MCF 10A (cell line): ENCODE measurements around the gene SLC22A17. TPM values are rescaled to one million over a fixed set of nuclear protein-coding genes. Genes with fewer than 3 reads are reported as not detected.
A peak's percentile ranks its signal among the peaks of the same experiment; 100 is the strongest.

ENCODE experiments used
- BruUV-seq: library from RNA; stranded (reverse); fragments of 400-500 nt; replicated peaks from 2 replicates; lab custom pipeline; 2021; lab: Mats Ljungman, UMichigan
- CTCF ChIA-PET: fragments of 300-600 bp; sonication (Branson Sonifier 250); formaldehyde crosslinking; extraction: SDS; loops from one replicate; lab custom pipeline; 2021; ENCODE audit warnings: antibody characterized with exemption, inconsistent platforms; lab: Yijun Ruan, JAX
- POLR2A ChIA-PET: fragments of 300-600, 350-650 bp; sonication (Branson Sonifier 250); formaldehyde crosslinking; extraction: SDS; loops from one replicate; lab custom pipeline; 2020; ENCODE audit warnings: antibody characterized with exemption, inconsistent platforms; lab: Yijun Ruan, JAX
- DNase-seq: peaks from one replicate; pipeline ENCODE4 v3.0.0-alpha.2; 2018; ENCODE audit not compliant: unreplicated experiment
- H3K27ac Mint-ChIP-seq: one replicate; pipeline ENCODE4 v1.8.0; 2022; ENCODE audit warnings: mild to moderate bottlenecking, low read depth, mixed read lengths; ENCODE audit not compliant: unreplicated experiment
- H3K27me3 Mint-ChIP-seq: one replicate; pipeline ENCODE4 v1.8.0; 2022; ENCODE audit warnings: mixed read lengths; ENCODE audit not compliant: insufficient read depth, unreplicated experiment
- H3K36me3 Mint-ChIP-seq: one replicate; pipeline ENCODE4 v1.8.0; 2022; ENCODE audit warnings: mild to moderate bottlenecking, moderate library complexity, mixed read lengths; ENCODE audit not compliant: insufficient read depth, unreplicated experiment
- H3K4me1 Mint-ChIP-seq: one replicate; pipeline ENCODE4 v1.8.0; 2022; ENCODE audit warnings: mixed read lengths; ENCODE audit not compliant: insufficient read depth, unreplicated experiment
- H3K4me3 Mint-ChIP-seq: one replicate; pipeline ENCODE4 v1.8.0; 2022; ENCODE audit warnings: mild to moderate bottlenecking, moderate library complexity, mixed read lengths; ENCODE audit not compliant: unreplicated experiment
- H3K9me3 Mint-ChIP-seq: one replicate; pipeline ENCODE4 v1.8.0; 2022; ENCODE audit warnings: mixed read lengths; ENCODE audit not compliant: unreplicated experiment
- CTCF ChIP-seq: fragments of 200-600 bp; IDR thresholded peaks from one replicate; pipeline ENCODE4 v1.8.0; 2022; ENCODE audit warnings: antibody characterized with exemption, mild to moderate bottlenecking; ENCODE audit not compliant: unreplicated experiment
- intact Hi-C: fragments of 100-400 bp; cut with micrococcal nuclease; formaldehyde crosslinking; loops from 2 replicates; pipeline ENCODE4 v1.14.1; 2022
- total RNA-seq: library from RNA; stranded (reverse); gene quantifications from 2 replicates; pipeline ENCODE4 v1.2.3, GENCODE V29; 2022

The SLC22A17 gene
- total RNA-seq, 1 experiment from 2014 or later, result not detected

- CTCF ChIA-PET, result interaction anchor here (0.5 to 5.4 kb wide), 48 partner anchors 10 to 743 kb away, joined by 3 to 74 read pairs (median 5); partner anchors contain the start of genes MYH7, PABPN1 and SLC22A17
- intact Hi-C loops, result loop anchor here (1.0 to 5.0 kb wide), 3 partner anchors 51 to 262 kb away; partner anchors contain the start of gene CEBPE
- peak; percentile 64 for DNase-seq
- POLR2A ChIA-PET, result interaction anchor here (0.7 to 1.6 kb wide), 3 partner anchors 50 to 113 kb away, joined by 3 to 4 read pairs (median 4); no protein-coding TSS in a partner anchor
- H3K9me3 Mint-ChIP-seq, result no peaks in the 10 kb centered on the region
- H3K4me1 Mint-ChIP-seq, result no peaks in the 10 kb centered on the region
- no peak overlapping the region for H3K27ac Mint-ChIP-seq
- TF ChIP-seq CTCF, result peak; percentile 93
- H3K27me3 Mint-ChIP-seq, result peaks cover 66% of the 10 kb centered on the region
- no peaks in the 10 kb centered on the region for H3K36me3 Mint-ChIP-seq
- no peak overlapping the region for H3K4me3 Mint-ChIP-seq
- no TSS peak for BruUV-seq
Observed at GRCh38 chr14:23379366-23380196, 26.9 kb upstream of the SLC22A17 start.

GRCh38 chr14:23378612-23379220 is 26.0 kb upstream of the SLC22A17 start:
- POLR2A ChIA-PET, result interaction anchor here (1.6 kb wide), 1 partner anchor 49 kb away, joined by 4 read pairs; no protein-coding TSS in a partner anchor
- intact Hi-C loops, result no loop called here
- no TSS peak for BruUV-seq
- DNase-seq, result no peak
- TF ChIP-seq CTCF, result no peak
- CTCF ChIA-PET, result interaction anchor here (0.6 to 5.4 kb wide), 14 partner anchors 9 to 744 kb away, joined by 3 to 74 read pairs (median 8); partner anchors contain the start of genes NGDN and PABPN1
- Mint-ChIP-seq H3K4me3 (no peak overlapping the region), H3K9me3 (no peaks in the 10 kb centered on the region), H3K4me1 (no peaks in the 10 kb centered on the region), H3K36me3 (no peaks in the 10 kb centered on the region), H3K27me3 (peaks cover 57% of the 10 kb centered on the region), H3K27ac (no peak overlapping the region)

- DNase-seq, result no peak
- no peak for TF ChIP-seq CTCF
- H3K4me1 Mint-ChIP-seq, result no peaks in the 10 kb centered on the region
- peaks cover 49% of the 10 kb centered on the region for H3K27me3 Mint-ChIP-seq
- H3K9me3 Mint-ChIP-seq, result no peaks in the 10 kb centered on the region
- no TSS peak for BruUV-seq
- H3K36me3 Mint-ChIP-seq, result no peaks in the 10 kb centered on the region
- ChIA-PET POLR2A (no interaction called here), CTCF (interaction anchor here (0.6 to 4.0 kb wide), 6 partner anchors 14 to 121 kb away, joined by 3 to 74 read pairs (median 4); partner anchors contain the start of gene NGDN)
- H3K27ac Mint-ChIP-seq, result no peak overlapping the region
- intact Hi-C loops, result no loop called here
- H3K4me3 Mint-ChIP-seq, result no peak overlapping the region
Observed at GRCh38 chr14:23377573-23378563, 25.2 kb upstream of the SLC22A17 start.
